B cell (primary cell): ENCODE data around the gene PPP2R5C. TPM values are rescaled to one million over a fixed set of nuclear protein-coding genes. Genes with fewer than 3 reads are reported as not detected.

Experiments
- ATAC-seq: fragments of 200-7000 bp; cut with Tn5 transposase; one replicate; pipeline ENCODE4 v1.10.0; 2021; ENCODE audit warnings: low read depth, mild to moderate bottlenecking, moderate number of reproducible peaks, moderate library complexity
- CTCF ChIA-PET: fragments of 350-600 bp; sonication (Branson Sonifier 250); formaldehyde crosslinking; loops from one replicate; lab custom pipeline; 2021; ENCODE audit warnings: antibody characterized with exemption, inconsistent platforms; lab: Charles Lee
- POLR2A ChIA-PET: fragments of 350-600 bp; sonication (Branson Sonifier 250); formaldehyde crosslinking; loops from one replicate; lab custom pipeline; 2021; ENCODE audit warnings: antibody characterized with exemption; lab: Charles Lee
- DNase-seq: peaks from one replicate; pipeline ENCODE4 v3.0.0; 2013
- H2AFZ ChIP-seq: 2 replicates; pipeline ENCODE4 v1.6.1; 2012; ENCODE audit warnings: mild to moderate bottlenecking, low read depth, low read length; ENCODE audit not compliant: insufficient read depth, poor library complexity, severe bottlenecking
- H3K27ac ChIP-seq, 2 donors: 1 replicate in 1 of 2; 2 replicates in 1 of 2; pipeline ENCODE4 v1.5.1; 2012 to 2013; ENCODE audit warnings: low read length in 2 of 2, mild to moderate bottlenecking in 2 of 2, moderate library complexity in 1 of 2
- H3K27me3 ChIP-seq, 4 experiments: fragments of 200-600 bp in 1 of 4; sonication (generic) in 1 of 4; replicated peaks in 1 of 4; 1 replicate in 2 of 4; 2 replicates in 2 of 4; pipeline versions ENCODE4 v1.6.1 to v1.7.0; 2013 to 2016; ENCODE audit warnings: low read length in 3 of 4, mild to moderate bottlenecking in 2 of 4, mixed read lengths in 1 of 4, moderate library complexity in 1 of 4; ENCODE audit not compliant: insufficient read depth in 4 of 4, control insufficient read depth in 3 of 4; ENCODE audit errors: control extremely low read depth in 1 of 4
- H3K36me3 ChIP-seq, 2 experiments: replicated peaks in 1 of 2; 1 replicate in 1 of 2; 2 replicates in 1 of 2; pipeline versions ENCODE4 v1.6.1 to v1.7.1; 2013; ENCODE audit warnings: low read length in 1 of 2; ENCODE audit not compliant: insufficient read depth in 2 of 2, control insufficient read depth in 1 of 2; ENCODE audit errors: control extremely low read depth in 1 of 2, extremely low read depth in 1 of 2
- H3K4me1 ChIP-seq, 2 donors: fragments of 200-600 bp in 1 of 2; sonication (generic) in 1 of 2; 1 replicate in 1 of 2; 2 replicates in 1 of 2; pipeline versions ENCODE4 v1.5.1 to v1.6.1; 2013 to 2017; ENCODE audit warnings: low read length in 2 of 2; ENCODE audit not compliant: control insufficient read depth in 2 of 2, insufficient read depth in 2 of 2
- H3K4me2 ChIP-seq: replicated peaks from 2 replicates; pipeline ENCODE3; 2012; ENCODE audit warnings: mild to moderate bottlenecking, low read depth, low read length; ENCODE audit not compliant: poor library complexity, severe bottlenecking
- H3K4me3 ChIP-seq, 5 experiments: fragments of 200-600 bp in 1 of 5; sonication (generic) in 1 of 5; 1 replicate in 3 of 5; 2 replicates in 2 of 5; pipeline versions ENCODE4 v1.5.1 to v1.7.0; 2011 to 2016; ENCODE audit warnings: low read length in 4 of 5, mild to moderate bottlenecking in 4 of 5, low read depth in 2 of 5, control low read depth in 1 of 5, moderate library complexity in 1 of 5; ENCODE audit not compliant: insufficient read depth in 1 of 5; ENCODE audit errors: control extremely low read depth in 1 of 5, extremely low read depth in 1 of 5
- H3K79me2 ChIP-seq: fragments of 200-600 bp; sonication (generic); one replicate; pipeline ENCODE4 v1.6.0; 2016; ENCODE audit warnings: low read length; ENCODE audit not compliant: control insufficient read depth, insufficient read depth
- H3K9ac ChIP-seq: fragments of 200-600 bp; sonication (generic); 2 replicates; pipeline ENCODE4 v1.6.1; 2017; ENCODE audit warnings: mild to moderate bottlenecking, low read length, moderate library complexity
- H3K9me3 ChIP-seq, 3 donors: one replicate each; pipeline versions ENCODE4 v1.6.1 to v1.7.1; 2013; ENCODE audit warnings: low read length in 2 of 3; ENCODE audit not compliant: control insufficient read depth in 2 of 3, insufficient read depth in 1 of 3; ENCODE audit errors: control extremely low read depth in 1 of 3
- H4K20me1 ChIP-seq: 2 replicates; pipeline ENCODE4 v1.6.0; 2012; ENCODE audit warnings: mild to moderate bottlenecking, low read length; ENCODE audit not compliant: insufficient read depth, control insufficient read depth, poor library complexity, severe bottlenecking
- H3K27ac Mint-ChIP-seq: one replicate; pipeline ENCODE4 v1.8.0; 2021; ENCODE audit warnings: mixed read lengths
- H3K27me3 Mint-ChIP-seq: one replicate; pipeline ENCODE4 v1.8.0; 2021; ENCODE audit warnings: mixed read lengths
- H3K4me1 Mint-ChIP-seq: one replicate; pipeline ENCODE4 v1.8.0; 2021; ENCODE audit warnings: mixed read lengths
- H3K4me3 Mint-ChIP-seq: one replicate; pipeline ENCODE4 v1.8.0; 2021; ENCODE audit warnings: mixed read lengths
- H3K9me3 Mint-ChIP-seq: one replicate; pipeline ENCODE4 v1.8.0; 2022; ENCODE audit warnings: mixed read lengths; ENCODE audit not compliant: insufficient read depth
- EZH2 ChIP-seq: IDR thresholded peaks from 2 replicates; pipeline ENCODE4 v1.6.1; 2012; ENCODE audit warnings: borderline replicate concordance, low read depth, mild to moderate bottlenecking, moderate library complexity, low read length; ENCODE audit not compliant: insufficient read depth, poor library complexity, severe bottlenecking
- WGBS: methylation state at CpG from one replicate; pipeline ENCODE4 v1.1.5; 2013; ENCODE audit warnings: missing lambda C conversion rate; ENCODE audit not compliant: insufficient coverage; 5-methylcytosine and 5-hydroxymethylcytosine counted together
- intact Hi-C: fragments of 100-400 bp; cut with micrococcal nuclease; formaldehyde crosslinking; loops from one replicate; pipeline ENCODE4 v1.10.0; 2022
- polyA plus RNA-seq: library from polyadenylated mRNA; depleted of rRNA; stranded (reverse); fragments of >200 nt; gene quantifications from 2 replicates; pipeline ENCODE4 v1.2.3, GENCODE V29; 2012
- total RNA-seq, 2 donors: library from RNA; stranded (reverse); fragments of 120-200 nt in 1 of 2; gene quantifications; 1 replicate in 1 of 2; 2 replicates in 1 of 2; pipeline versions ENCODE4 v1.2.3 to v1.2.4, GENCODE V29; 2013 to 2022
- TF ChIP-seq, protein P1 (sequence below): fragments of 200-600 bp; IDR thresholded peaks from one replicate; pipeline ENCODE4 v1.8.0; 2022; ENCODE audit warnings: antibody characterized with exemption, mild to moderate bottlenecking

Gene PPP2R5C
- total and polyA plus RNA-seq, 2 donors (not counting 1 experiment from before 2014, with no cell fraction given): 91.7 to 330 TPM

DNA sequence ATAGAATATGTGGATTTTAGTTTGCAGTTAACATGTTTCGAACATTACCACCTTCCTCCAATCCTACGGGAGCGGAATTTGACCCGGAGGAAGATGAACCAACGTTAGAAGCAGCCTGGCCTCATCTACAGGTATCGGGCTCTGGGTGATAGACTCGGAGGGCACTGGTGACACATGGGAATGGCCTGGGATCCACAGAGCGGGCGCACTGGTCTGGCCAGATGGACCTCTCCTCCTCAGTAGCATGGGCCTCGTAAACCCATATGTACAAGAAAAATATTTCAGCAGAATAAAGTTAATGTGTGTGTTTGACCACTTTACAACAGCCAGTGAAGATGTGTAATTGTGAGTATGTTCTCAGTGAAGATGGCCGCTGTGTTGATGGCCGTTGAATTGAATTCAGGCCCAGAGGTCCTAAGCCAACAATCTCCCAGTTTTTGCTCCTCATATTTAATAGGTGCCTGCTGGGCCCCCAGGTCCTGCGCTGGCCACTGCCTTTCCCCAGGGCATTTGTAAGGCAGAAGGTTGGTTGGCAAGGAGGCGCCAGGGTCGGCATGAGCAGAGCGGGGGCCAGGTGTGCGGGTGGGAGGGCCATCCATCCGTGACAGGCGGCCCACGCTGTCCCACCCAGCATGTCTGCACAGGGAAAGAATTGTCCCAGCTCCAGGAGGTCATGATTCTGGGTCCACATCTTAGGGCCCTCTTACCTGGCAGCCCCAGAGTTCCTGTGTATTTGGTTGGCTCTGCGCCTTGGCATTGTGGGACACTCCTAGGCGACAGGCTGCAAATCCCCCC is 120.8 kb downstream of the PPP2R5C start:
- TF ChIP-seq, protein P1, sequence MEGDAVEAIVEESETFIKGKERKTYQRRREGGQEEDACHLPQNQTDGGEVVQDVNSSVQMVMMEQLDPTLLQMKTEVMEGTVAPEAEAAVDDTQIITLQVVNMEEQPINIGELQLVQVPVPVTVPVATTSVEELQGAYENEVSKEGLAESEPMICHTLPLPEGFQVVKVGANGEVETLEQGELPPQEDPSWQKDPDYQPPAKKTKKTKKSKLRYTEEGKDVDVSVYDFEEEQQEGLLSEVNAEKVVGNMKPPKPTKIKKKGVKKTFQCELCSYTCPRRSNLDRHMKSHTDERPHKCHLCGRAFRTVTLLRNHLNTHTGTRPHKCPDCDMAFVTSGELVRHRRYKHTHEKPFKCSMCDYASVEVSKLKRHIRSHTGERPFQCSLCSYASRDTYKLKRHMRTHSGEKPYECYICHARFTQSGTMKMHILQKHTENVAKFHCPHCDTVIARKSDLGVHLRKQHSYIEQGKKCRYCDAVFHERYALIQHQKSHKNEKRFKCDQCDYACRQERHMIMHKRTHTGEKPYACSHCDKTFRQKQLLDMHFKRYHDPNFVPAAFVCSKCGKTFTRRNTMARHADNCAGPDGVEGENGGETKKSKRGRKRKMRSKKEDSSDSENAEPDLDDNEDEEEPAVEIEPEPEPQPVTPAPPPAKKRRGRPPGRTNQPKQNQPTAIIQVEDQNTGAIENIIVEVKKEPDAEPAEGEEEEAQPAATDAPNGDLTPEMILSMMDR: no peak
- no peak for TF ChIP-seq EZH2
- no peak overlapping the region for H3K27ac Mint-ChIP-seq
- ChIA-PET CTCF (interaction anchor here (0.8 kb wide), 1 partner anchor 37 kb away, joined by 5 read pairs; no protein-coding TSS in a partner anchor), POLR2A (no interaction called here)
- Histone ChIP-seq H3K4me1 (peaks cover 18 to 26% of the 10 kb centered on the region in 2 donors), H3K4me3 (no peak overlapping the region), H3K4me2 (no peak overlapping the region), H3K9ac (no peak overlapping the region), H3K27ac (no peak overlapping the region), H3K36me3 (peaks cover 0 to 83% of the 10 kb centered on the region in 2 experiments), H3K27me3 (no peaks in the 10 kb centered on the region), H2AFZ (no peak overlapping the region), H4K20me1 (peaks cover 70% of the 10 kb centered on the region), H3K9me3 (peaks cover 0 to 15% (median 0%) of the 10 kb centered on the region in 3 donors), H3K79me2 (peaks cover 84% of the 10 kb centered on the region)
- WGBS: 98% methylated on average over 18 of the region's 22 CpGs
- no peak for DNase-seq
- intact Hi-C loops: no loop called here
- no peak overlapping the region for H3K4me3 Mint-ChIP-seq
- no peaks in the 10 kb centered on the region for H3K9me3 Mint-ChIP-seq
- no peak for ATAC-seq
- H3K27me3 Mint-ChIP-seq: no peaks in the 10 kb centered on the region
- H3K4me1 Mint-ChIP-seq: peaks cover 34% of the 10 kb centered on the region
